ENCODE measurements around the gene SMARCD3. TPM values are rescaled to one million over a fixed set of nuclear protein-coding genes. Genes with fewer than 3 reads are reported as not detected.
A peak's percentile ranks its signal among the peaks of the same experiment; 100 is the strongest.

SMARCD3 gene
- total and polyA plus RNA-seq, 2 of the 8 experiments (the other 6 are each of a cell fraction or from before 2014, with no cell fraction given) = 3.0 to 5.6 TPM

DNA sequence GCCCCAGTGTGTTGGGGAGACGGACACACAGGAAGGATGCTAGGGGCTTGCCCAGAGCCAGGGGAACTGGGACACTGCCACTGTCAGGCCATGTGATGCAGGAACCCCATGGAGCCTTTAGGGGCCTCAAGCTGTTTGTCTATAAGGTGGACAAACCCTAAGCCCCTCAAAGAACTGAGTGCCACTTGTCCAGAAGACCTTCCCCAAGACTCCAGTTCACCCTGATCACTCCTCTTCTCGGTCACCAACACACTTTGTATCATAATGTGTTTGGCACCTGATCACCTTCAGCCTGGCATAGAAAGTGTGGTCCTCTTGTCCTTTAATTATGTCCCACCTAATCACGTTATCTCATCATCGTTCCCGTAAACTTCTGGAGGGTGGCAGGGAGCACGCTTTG, 38.9 kb downstream of the SMARCD3 start:
- H3K79me1 ChIP-seq (ENCODE audit: low read depth, low read length) = no peaks in the 10 kb centered on the region
- peaks cover 0 to 6% (median 3%) of the 10 kb centered on the region in 4 experiments; a peak in 4 of 7 replicates for H3K4me1 ChIP-seq (replicated peaks in 1 of 4; ENCODE audit: control insufficient read depth in 3 of 4, insufficient read depth in 4 of 4, low read length in 3 of 4)
- H2BK5ac ChIP-seq (ENCODE audit: low read depth, low read length) = no peak overlapping the region
- no peaks in the 10 kb centered on the region for H3K79me2 ChIP-seq (ENCODE audit: control insufficient read depth in 1 of 2, insufficient read depth in 2 of 2, low read length in 2 of 2)
- H3K14ac ChIP-seq (ENCODE audit: insufficient read length) = no peak overlapping the region
- no peak overlapping the region for H3K27ac ChIP-seq (ENCODE audit: low read depth, low read length)
- DNase-seq (ENCODE audit: low read depth in 1 of 2, low spot score in 2 of 2) = no peak
- no peak overlapping the region for H4K91ac ChIP-seq (replicated peaks; ENCODE audit: insufficient read length, low read length)
- H3K4me3 ChIP-seq (ENCODE audit: extremely low read depth in 1 of 4, insufficient read depth in 2 of 4, low read depth in 3 of 4, low read length in 4 of 4) = no peak overlapping the region
- H2BK12ac ChIP-seq (ENCODE audit: low read depth, low read length) = no peak overlapping the region
- no peak overlapping the region for H2BK15ac ChIP-seq (ENCODE audit: low read length)
- no peak overlapping the region; the same call in 1 of the 2 replicates for H4K8ac ChIP-seq (ENCODE audit: extremely low read depth, insufficient read depth, low read length)
- no peak overlapping the region for H3K4ac ChIP-seq (replicated peaks; ENCODE audit: insufficient read length, low read depth, low read length)
- POLR2A ChIA-PET (ENCODE audit: partially characterized antibody) = interaction anchor here (1.0 to 3.8 kb wide), 3 partner anchors 10 to 13 kb away, joined by 4 to 13 read pairs (median 9); no protein-coding TSS in a partner anchor
- H2BK20ac ChIP-seq (ENCODE audit: low read length) = no peak overlapping the region
- H4K5ac ChIP-seq (ENCODE audit: insufficient read length, low read depth, low read length) = no peak overlapping the region
- no peak overlapping the region for H3K9ac ChIP-seq (replicated peaks in 1 of 4; ENCODE audit: extremely low read depth in 1 of 4, low read depth in 3 of 4, low read length in 3 of 4)
- peaks cover 11 to 21% (median 15%) of the 10 kb centered on the region in 4 experiments for H3K36me3 ChIP-seq (ENCODE audit: control insufficient read depth in 2 of 4, insufficient read depth in 4 of 4, low read length in 3 of 4)
- CTCF ChIA-PET (ENCODE audit: partially characterized antibody) = interaction anchor here (0.6 to 1.4 kb wide), 4 partner anchors 9 to 77 kb away, joined by 3 read pairs; no protein-coding TSS in a partner anchor
- no peaks in the 10 kb centered on the region for H3K23me2 ChIP-seq (ENCODE audit: low read depth, low read length)
- H2AK5ac ChIP-seq (ENCODE audit: low read depth, low read length) = no peak overlapping the region
- no peak overlapping the region for H2BK120ac ChIP-seq (replicated peaks; ENCODE audit: low read depth, low read length)
- H3K23ac ChIP-seq (ENCODE audit: insufficient read length) = no peak overlapping the region
- no peak overlapping the region for H3K4me2 ChIP-seq (ENCODE audit: insufficient read depth in 1 of 2, low read depth in 2 of 2, low read length in 2 of 2)
- H3K9me3 ChIP-seq (ENCODE audit: insufficient read depth in 2 of 2, low read depth in 1 of 2, low read length in 1 of 2) = no peaks in the 10 kb centered on the region
- H3K27me3 ChIP-seq (replicated peaks in 1 of 4; ENCODE audit: control insufficient read depth in 3 of 4, extremely low read depth in 1 of 4, insufficient read depth in 3 of 4, low read length in 3 of 4) = peaks cover 0 to 3% (median 0%) of the 10 kb centered on the region in 4 experiments; a peak in 1 of 7 replicates
- FAIRE-seq = no peak
- no peak overlapping the region for H2AFZ ChIP-seq (ENCODE audit: low read length)
- no peak overlapping the region for H3K56ac ChIP-seq (replicated peaks; ENCODE audit: insufficient read length, low read depth, low read length)
- TF ChIP-seq RXRA (IDR thresholded peaks at IDR 0.05; ENCODE audit: insufficient read depth, low read depth, low read length) = no peak
- TF ChIP-seq POLR2A (IDR thresholded peaks at IDR 0.05; ENCODE audit: control extremely low read depth in 1 of 2, low read depth in 2 of 2, low read length in 2 of 2) = peak in 1 of 2 experiments; percentile 40; a peak in 1 of 3 replicates
- TF ChIP-seq JUND (IDR thresholded peaks at IDR 0.05; ENCODE audit: low read length) = no peak
- no peak for TF ChIP-seq ATF2 (IDR thresholded peaks at IDR 0.05; ENCODE audit: low read length)
- H3K18ac ChIP-seq (ENCODE audit: extremely low read depth, low read length) = no peak overlapping the region
- H4K20me1 ChIP-seq (replicated peaks in 1 of 2; ENCODE audit: control insufficient read depth in 1 of 2, insufficient read depth in 2 of 2, low read length in 2 of 2) = peaks cover 5% of the 10 kb centered on the region in 2 experiments
- 88% methylated on average over 6 of the region's 6 CpGs; no CpG with 5 or more reads in 1 of the 2 experiments for WGBS, 2 experiments (ENCODE audit: extremely low coverage in 1 of 2, insufficient coverage in 1 of 2, insufficient read length in 1 of 2, insufficient replicate concordance in 2 of 2, low coverage in 1 of 2, low lambda C conversion rate in 2 of 2, missing lambda C conversion rate in 1 of 2)

Measured in H1 (cell line).